Smooth muscle cell (in vitro differentiated cells): ENCODE results near the gene KIF1B. TPM values are rescaled to one million over a fixed set of nuclear protein-coding genes. Genes with fewer than 3 reads are reported as not detected.

Source experiments
- DNase-seq: peaks from one replicate; lab custom pipeline; 2025; ENCODE audit not compliant: unreplicated experiment; lab: John Stamatoyannopoulos, UW
- H2AFZ ChIP-seq: fragments of 200-600 bp; sonication (generic); 2 replicates; pipeline ENCODE4 v1.6.0; 2016; ENCODE audit warnings: antibody characterized with exemption, low read depth, mild to moderate bottlenecking
- H3F3A ChIP-seq: fragments of 200-600 bp; sonication (generic); 2 replicates; pipeline ENCODE4 v1.6.0; 2017; ENCODE audit warnings: antibody characterized with exemption, low read depth
- H3K27ac ChIP-seq: fragments of 200-600 bp; sonication (generic); 2 replicates; pipeline ENCODE4 v1.5.1; 2016; ENCODE audit warnings: low read depth, mild to moderate bottlenecking
- H3K27me3 ChIP-seq: fragments of 200-600 bp; sonication (generic); 2 replicates; pipeline ENCODE4 v1.6.1; 2016; ENCODE audit warnings: low read depth, mild to moderate bottlenecking
- H3K36me3 ChIP-seq: fragments of 200-600 bp; sonication (generic); 2 replicates; pipeline ENCODE4 v1.5.1; 2016; ENCODE audit warnings: low read depth
- H3K4me1 ChIP-seq: fragments of 200-600 bp; sonication (generic); 2 replicates; pipeline ENCODE4 v1.5.1; 2016; ENCODE audit warnings: low read depth
- H3K4me2 ChIP-seq: fragments of 200-600 bp; sonication (generic); 2 replicates; pipeline ENCODE4 v1.6.0; 2016; ENCODE audit warnings: mild to moderate bottlenecking
- H3K4me3 ChIP-seq: fragments of 200-600 bp; sonication (generic); 2 replicates; pipeline ENCODE4 v1.5.1; 2016; ENCODE audit warnings: mild to moderate bottlenecking
- H3K79me2 ChIP-seq: fragments of 200-600 bp; sonication (generic); 2 replicates; pipeline ENCODE4 v1.6.0; 2016; ENCODE audit warnings: low read depth, mild to moderate bottlenecking
- H3K9ac ChIP-seq: fragments of 200-600 bp; sonication (generic); 2 replicates; pipeline ENCODE4 v1.6.0; 2016; ENCODE audit warnings: low read depth
- H3K9me3 ChIP-seq: fragments of 200-600 bp; sonication (generic); replicated peaks from 2 replicates; pipeline ENCODE4 v1.5.1; 2016; ENCODE audit warnings: low read depth
- H4K20me1 ChIP-seq: fragments of 200-600 bp; sonication (generic); 2 replicates; pipeline ENCODE4 v1.6.0; 2016; ENCODE audit warnings: low read depth
- CTCF ChIP-seq: fragments of 200-600 bp; sonication (generic); IDR thresholded peaks from 2 replicates; pipeline ENCODE4 v1.5.1; 2017; ENCODE audit warnings: borderline replicate concordance, mild to moderate bottlenecking, antibody characterized with exemption; ENCODE audit not compliant: insufficient read depth, poor library complexity, severe bottlenecking
- WGBS: methylation state at CpG from one replicate; pipeline ENCODE4 v1.1.7; 2016; ENCODE audit warnings: low lambda C conversion rate; 5-methylcytosine and 5-hydroxymethylcytosine counted together
- polyA plus RNA-seq: library from polyadenylated mRNA; unstranded; fragments of >200 nt; fragmentation: Nextera tagmentation; extraction: Ambion mirVana; gene quantifications from 2 replicates; pipeline ENCODE4 v1.2.1, GENCODE V29; 2016
- total RNA-seq: library from RNA; depleted of rRNA; stranded (reverse); fragments of >200 nt; gene quantifications from 2 replicates; pipeline ENCODE4 v1.2.3, GENCODE V29; 2014

Gene KIF1B
- total and polyA plus RNA-seq, 2 experiments from 2014 or later = 9.1 to 29.6 TPM

GRCh38 chr1:10267921-10268320, 57.6 kb downstream of the KIF1B start:
- TF ChIP-seq CTCF = no peak
- no peaks in the 10 kb centered on the region for H3K9me3 ChIP-seq
- no peaks in the 10 kb centered on the region for H3K27me3 ChIP-seq
- no peaks in the 10 kb centered on the region for H3K4me1 ChIP-seq
- peaks cover 10% of the 10 kb centered on the region for H4K20me1 ChIP-seq
- 98% methylated on average over 5 of the region's 5 CpGs for WGBS
- peaks cover 3% of the 10 kb centered on the region for H3K79me2 ChIP-seq
- H3K4me3 ChIP-seq = no peak overlapping the region
- no peak overlapping the region for H2AFZ ChIP-seq
- H3K36me3 ChIP-seq = peaks cover 10% of the 10 kb centered on the region
- H3K9ac ChIP-seq = no peak overlapping the region
- DNase-seq = no peak
- H3F3A ChIP-seq = no peaks in the 10 kb centered on the region
- no peak overlapping the region for H3K4me2 ChIP-seq
- H3K27ac ChIP-seq = no peak overlapping the region

DNA sequence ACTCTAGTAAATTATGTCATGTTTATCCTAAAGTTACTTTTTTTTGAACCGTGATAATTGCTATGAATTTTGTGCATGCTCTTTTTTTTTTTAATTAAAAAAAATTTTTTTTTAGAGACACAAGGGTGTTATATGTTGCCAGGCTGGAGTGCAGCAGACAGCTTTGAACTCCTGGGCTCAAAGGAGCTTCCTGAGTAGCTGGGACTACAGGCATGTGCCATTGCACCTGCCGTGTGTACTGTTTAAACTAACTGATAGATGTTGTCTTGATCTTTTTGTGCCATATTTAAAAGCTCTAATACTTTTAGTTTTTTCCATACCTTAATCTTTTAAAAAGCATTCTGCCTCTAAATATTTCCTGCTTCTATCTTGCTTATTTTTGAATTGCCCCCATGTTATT, 60.7 kb downstream of the KIF1B start:
- Histone ChIP-seq H3K79me2 (peaks cover 3% of the 10 kb centered on the region), H3K9ac (no peak overlapping the region), H2AFZ (no peak overlapping the region), H3K36me3 (peaks cover 8% of the 10 kb centered on the region), H3K4me2 (no peak overlapping the region), H3K27ac (no peak overlapping the region), H3F3A (no peaks in the 10 kb centered on the region), H3K27me3 (no peaks in the 10 kb centered on the region), H3K9me3 (no peaks in the 10 kb centered on the region), H4K20me1 (peaks cover 19% of the 10 kb centered on the region), H3K4me1 (no peaks in the 10 kb centered on the region), H3K4me3 (no peak overlapping the region)
- whole genome bisulfite sequencing = 98% methylated on average over 2 of the region's 2 CpGs
- no peak for DNase-seq
- TF ChIP-seq CTCF = no peak

GRCh38 chr1:10271869-10272268, 61.5 kb downstream of the KIF1B start:
- H2AFZ ChIP-seq = no peak overlapping the region
- no peaks in the 10 kb centered on the region for H3K27me3 ChIP-seq
- no peak overlapping the region for H3K4me3 ChIP-seq
- no peak overlapping the region for H3K9ac ChIP-seq
- H3K36me3 ChIP-seq = peaks cover 13% of the 10 kb centered on the region
- TF ChIP-seq CTCF = no peak
- H4K20me1 ChIP-seq = peaks cover 19% of the 10 kb centered on the region
- no peaks in the 10 kb centered on the region for H3K9me3 ChIP-seq
- no peaks in the 10 kb centered on the region for H3K4me1 ChIP-seq
- no peak for DNase-seq
- no peaks in the 10 kb centered on the region for H3F3A ChIP-seq
- no peak overlapping the region for H3K4me2 ChIP-seq
- WGBS = 100% methylated on average over 2 of the region's 2 CpGs
- H3K79me2 ChIP-seq = peaks cover 3% of the 10 kb centered on the region
- no peak overlapping the region for H3K27ac ChIP-seq

GRCh38 chr1:10272274-10272673, 61.9 kb downstream of the KIF1B start:
- 100% methylated on average over 1 of the region's 1 CpG for WGBS
- Histone ChIP-seq H3K4me2 (no peak overlapping the region), H3K79me2 (peaks cover 3% of the 10 kb centered on the region), H3K27me3 (no peaks in the 10 kb centered on the region), H3K9me3 (no peaks in the 10 kb centered on the region), H3F3A (no peaks in the 10 kb centered on the region), H3K27ac (no peak overlapping the region), H4K20me1 (peaks cover 19% of the 10 kb centered on the region), H3K4me3 (no peak overlapping the region), H3K9ac (no peak overlapping the region), H2AFZ (no peak overlapping the region), H3K4me1 (no peaks in the 10 kb centered on the region), H3K36me3 (peaks cover 14% of the 10 kb centered on the region)
- TF ChIP-seq CTCF = no peak
- no peak for DNase-seq
